Spleen (tissue), 7 donors: ENCODE results near the gene ZDHHC3.

Source experiments
- POLR2A ChIP-seq, 3 donors: fragments of 450-650 bp; IDR thresholded peaks; one replicate each; pipeline ENCODE4 v1.5.1; 2017; ENCODE audit warnings: antibody characterized with exemption in 3 of 3, mild to moderate bottlenecking in 1 of 3
- TF ChIP-seq, protein P1 (sequence below), 11 experiments: fragments of 200-600 bp in 7 of 11; fragments of 450-650 bp in 4 of 11; sonication (generic) in 4 of 11; IDR thresholded peaks in 8 of 11; conservative IDR thresholded peaks in 3 of 11; 1 replicate in 7 of 11; 2 replicates in 4 of 11; pipeline versions ENCODE4 v1.4.0 to v1.8.0; 2016 to 2021; ENCODE audit warnings: antibody characterized with exemption in 11 of 11, inconsistent platforms in 4 of 11, mild to moderate bottlenecking in 1 of 11
- donor health status: DM: no; HTN: no; CAD: no; lungs with moderate emphysema.
- donor health status: DM: no; HTN: no; CAD: no.
- donor health status: DM: no; HTN: no; CAD: no.

DNA sequence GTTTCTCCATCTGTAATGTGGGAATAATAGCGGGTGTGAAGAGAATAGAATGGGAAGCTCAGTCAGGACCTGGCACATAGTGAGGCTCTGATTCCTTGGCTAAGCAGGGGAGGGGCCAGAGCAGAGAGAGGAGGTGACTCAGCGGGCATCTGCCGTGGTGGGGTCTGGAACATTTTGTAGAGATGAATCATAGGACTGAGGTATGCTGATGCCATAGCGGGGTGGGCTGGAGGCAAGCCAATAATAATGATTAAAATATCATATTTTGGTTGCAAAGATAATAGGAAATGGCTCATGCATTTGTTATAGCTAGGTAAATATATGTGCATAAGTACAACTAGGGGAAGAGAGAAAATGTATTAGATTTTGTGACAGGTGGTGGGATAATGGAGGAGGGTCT, 90.4 kb downstream of the ZDHHC3 start:
- no peak for TF ChIP-seq POLR2A (IDR thresholded peaks at IDR 0.05)
- TF ChIP-seq, protein P1, sequence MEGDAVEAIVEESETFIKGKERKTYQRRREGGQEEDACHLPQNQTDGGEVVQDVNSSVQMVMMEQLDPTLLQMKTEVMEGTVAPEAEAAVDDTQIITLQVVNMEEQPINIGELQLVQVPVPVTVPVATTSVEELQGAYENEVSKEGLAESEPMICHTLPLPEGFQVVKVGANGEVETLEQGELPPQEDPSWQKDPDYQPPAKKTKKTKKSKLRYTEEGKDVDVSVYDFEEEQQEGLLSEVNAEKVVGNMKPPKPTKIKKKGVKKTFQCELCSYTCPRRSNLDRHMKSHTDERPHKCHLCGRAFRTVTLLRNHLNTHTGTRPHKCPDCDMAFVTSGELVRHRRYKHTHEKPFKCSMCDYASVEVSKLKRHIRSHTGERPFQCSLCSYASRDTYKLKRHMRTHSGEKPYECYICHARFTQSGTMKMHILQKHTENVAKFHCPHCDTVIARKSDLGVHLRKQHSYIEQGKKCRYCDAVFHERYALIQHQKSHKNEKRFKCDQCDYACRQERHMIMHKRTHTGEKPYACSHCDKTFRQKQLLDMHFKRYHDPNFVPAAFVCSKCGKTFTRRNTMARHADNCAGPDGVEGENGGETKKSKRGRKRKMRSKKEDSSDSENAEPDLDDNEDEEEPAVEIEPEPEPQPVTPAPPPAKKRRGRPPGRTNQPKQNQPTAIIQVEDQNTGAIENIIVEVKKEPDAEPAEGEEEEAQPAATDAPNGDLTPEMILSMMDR (IDR thresholded peaks at IDR 0.05 in 8 of 11, conservative IDR thresholded peaks at IDR 0.05 in 3 of 11), result no peak
